K562 (cell line): Measurements from ENCODE around the gene MRPS35. TPM values are rescaled to one million over a fixed set of nuclear protein-coding genes. Genes with fewer than 3 reads are reported as not detected.

Experiments
- ADNP ChIP-seq: fragments of 200-800 bp; sonication (Bioruptor generic); IDR thresholded peaks from 2 replicates; pipeline ENCODE4 v1.6.1; 2016; ENCODE audit warnings: missing genetic modification characterization, missing compliant biosample characterization
- ARID1B ChIP-seq: fragments of 450-650 bp; IDR thresholded peaks from 2 replicates; pipeline ENCODE4 v1.6.1; 2016; ENCODE audit warnings: antibody characterized with exemption, mild to moderate bottlenecking, inconsistent platforms
- ARID2 ChIP-seq: fragments of 450-650 bp; IDR thresholded peaks from 2 replicates; pipeline ENCODE4 v1.6.1; 2017; ENCODE audit warnings: antibody characterized with exemption, mild to moderate bottlenecking
- ARID3A ChIP-seq: IDR thresholded peaks from 2 replicates; pipeline ENCODE4 v1.6.1; 2012; ENCODE audit warnings: low read depth, low read length, improper control_type of control experiment, borderline replicate concordance
- BCLAF1 ChIP-seq, 2 experiments: fragments of 450-650 bp in 1 of 2; IDR thresholded peaks; 2 replicates each; pipeline ENCODE4 v1.6.1; 2011 to 2017; ENCODE audit warnings: low read depth in 2 of 2, antibody characterized with exemption in 1 of 2, borderline replicate concordance in 1 of 2, low read length in 1 of 2, mild to moderate bottlenecking in 1 of 2, mixed read lengths in 1 of 2; ENCODE audit not compliant: control insufficient read depth in 1 of 2
- BRD9 ChIP-seq: fragments of 450-650 bp; IDR thresholded peaks from 2 replicates; pipeline ENCODE4 v1.6.1; 2018; ENCODE audit warnings: low read depth; ENCODE audit not compliant: partially characterized antibody
- DACH1 ChIP-seq: fragments of 450-650 bp; IDR thresholded peaks from 2 replicates; pipeline ENCODE4 v1.6.1; 2018; ENCODE audit not compliant: partially characterized antibody
- EP400 ChIP-seq: fragments of 450-650 bp; IDR thresholded peaks from 2 replicates; pipeline ENCODE4 v1.6.1; 2017; ENCODE audit warnings: antibody characterized with exemption, mild to moderate bottlenecking, moderate library complexity
- ERF ChIP-seq: fragments of 450-650 bp; formaldehyde crosslinking; IDR thresholded peaks from 2 replicates; pipeline ENCODE4 v1.4.0; 2020; ENCODE audit warnings: mild to moderate bottlenecking, mixed read lengths
- GTF2F1 ChIP-seq: IDR thresholded peaks from 2 replicates; pipeline ENCODE4 v1.6.1; 2011; ENCODE audit warnings: low read depth, low read length, improper control_type of control experiment
- PTBP1 ChIP-seq: fragments of 200-400 bp; formaldehyde crosslinking; IDR thresholded peaks from 2 replicates; pipeline ENCODE4 v1.6.1; 2017; ENCODE audit warnings: low read depth, low read length
- RBM17 ChIP-seq: fragments of 200-400 bp; formaldehyde crosslinking; IDR thresholded peaks from 2 replicates; pipeline ENCODE4 v1.6.1; 2017; ENCODE audit warnings: low read depth, mild to moderate bottlenecking, low read length, borderline replicate concordance
- RNF219 ChIP-seq: fragments of 250-450 bp; sonication (Bioruptor Pico); IDR thresholded peaks from 2 replicates; pipeline ENCODE4 v1.5.0; 2022; ENCODE audit warnings: mild to moderate bottlenecking
- SMARCB1 ChIP-seq: IDR thresholded peaks from 2 replicates; pipeline ENCODE4 v1.6.1; 2011; ENCODE audit warnings: improper control_type of control experiment, low read depth; ENCODE audit not compliant: insufficient read length
- SP1 ChIP-seq: sonication (generic); formaldehyde crosslinking; IDR thresholded peaks from 2 replicates; pipeline ENCODE4 v1.8.1; 2022; ENCODE audit warnings: mild to moderate bottlenecking, missing genetic modification reagents
- TRIM25 ChIP-seq: fragments of 450-650 bp; IDR thresholded peaks from 2 replicates; pipeline ENCODE4 v1.7.0; 2016; ENCODE audit warnings: borderline replicate concordance
- TSC22D4 ChIP-seq: fragments of 450-650 bp; IDR thresholded peaks from 2 replicates; pipeline ENCODE4 v1.6.1; 2016; ENCODE audit warnings: missing genetic modification characterization, missing biosample characterization, control low read depth
- ZC3H8 ChIP-seq: fragments of 450-650 bp; IDR thresholded peaks from 2 replicates; pipeline ENCODE4 v1.6.1; 2017
- ZNF239 ChIP-seq: fragments of 250-450 bp; sonication (Bioruptor Pico); IDR thresholded peaks from 2 replicates; pipeline ENCODE4 v1.4.0; 2020; ENCODE audit warnings: mild to moderate bottlenecking
- ZNF79 ChIP-seq: fragments of 250-450 bp; sonication (Bioruptor Pico); IDR thresholded peaks from 2 replicates; pipeline ENCODE4 v1.4.0; 2020; ENCODE audit warnings: low read depth, mild to moderate bottlenecking, moderate library complexity
- polyA plus RNA-seq, 8 experiments: library from polyadenylated mRNA; depleted of rRNA in 4 of 8; stranded (reverse) in 5 of 8; unstranded in 3 of 8; fragments of >200 nt; fragmentation: Nextera tagmentation in 2 of 8; fragmentation: Illumina TruSeq in 1 of 8; extraction: Ambion mirVana in 2 of 8; extraction: Trizol in 1 of 8; gene quantifications; 2 replicates each; pipeline versions ENCODE4 v1.2.1 to v1.2.3, GENCODE V29; 2011 to 2014; ENCODE audit warnings: inconsistent platforms in 1 of 8, missing spikeins in 1 of 8
- total RNA-seq, 7 experiments: library from RNA; depleted of rRNA in 6 of 7; stranded (reverse); fragments of >200 nt in 6 of 7; fragmentation: Illumina TruSeq in 2 of 7; extraction: Trizol in 2 of 7; gene quantifications; 2 replicates each; pipeline versions ENCODE4 v1.2.1 to v1.2.3, GENCODE V29; 2011 to 2021; ENCODE audit warnings: low replicate concordance in 1 of 7

The MRPS35 gene
- total and polyA plus RNA-seq, 9 of the 15 experiments (the other 6 are each of a cell fraction or from before 2014, with no cell fraction given): 79.0 to 183 (median 114) TPM

GRCh38 chr12:27751386-27752047 lies 40.9 kb downstream of the MRPS35 start (continued):
- TF ChIP-seq ARID2 (no peak), SMARCB1 (no peak), TRIM25 (no peak), BCLAF1 (IDR thresholded peaks at IDR 0.05; ENCODE audit: borderline replicate concordance in 1 of 2, control insufficient read depth in 1 of 2, low read depth in 2 of 2, low read length in 1 of 2) (no peak), ADNP (tag) (no peak), DACH1 (no peak), TSC22D4 (tag) (no peak), GTF2F1 (no peak), RBM17 (no peak), ZC3H8 (no peak), EP400 (no peak), ERF (CRISPR knock-in tag) (no peak), SP1 (no peak), PTBP1 (no peak), ARID1B (peak; percentile 41; the same call in 1 of the 2 replicates), RNF219 (no peak), ZNF79 (CRISPR knock-in tag) (no peak), BRD9 (no peak), ZNF239 (no peak), ARID3A (no peak)
